NCI-H524 treated with DMSO at 0.1 percent for 48 hours (cell line): ENCODE results near the gene COX17.

Experiments used
- DNase-seq: peaks from one replicate; lab custom pipeline; 2025; lab: John Stamatoyannopoulos, UW

The COX17 gene

DNA sequence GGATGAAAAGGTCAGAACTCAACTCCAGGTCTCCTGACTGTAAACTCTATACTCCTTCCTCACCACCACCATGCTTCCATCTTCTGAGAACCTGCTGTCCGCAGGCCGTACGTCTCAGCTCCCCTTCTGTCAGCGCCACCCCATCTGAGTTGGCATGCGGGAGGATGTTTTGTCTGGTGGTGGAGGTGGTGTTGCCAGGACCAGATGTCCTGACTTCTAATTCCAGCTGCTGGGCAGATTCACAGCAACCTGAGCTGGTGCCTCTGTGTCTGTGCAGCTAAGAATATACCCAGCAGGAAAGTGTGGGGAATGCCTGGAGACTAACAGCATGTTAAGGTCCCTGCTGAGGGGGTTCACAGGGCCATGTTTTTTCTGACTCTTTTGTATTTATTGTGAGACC is 56.3 kb downstream of the COX17 start:
- DNase-seq: no peak
